GM19467 (cell line): ENCODE measurements around the gene THSD4.
"Not testable (repeated sequence)": the region's sequence is repeated elsewhere in the genome, so short reads cannot be mapped to it uniquely, and the experiment has no call there.

Source experiments
- ATAC-seq: cut with Tn5 transposase; IDR thresholded peaks from one replicate; pipeline ENCODE4 v1.9.1; 2021; ENCODE audit warnings: mild to moderate bottlenecking, moderate library complexity; ENCODE audit not compliant: unreplicated experiment

The THSD4 gene

DNA sequence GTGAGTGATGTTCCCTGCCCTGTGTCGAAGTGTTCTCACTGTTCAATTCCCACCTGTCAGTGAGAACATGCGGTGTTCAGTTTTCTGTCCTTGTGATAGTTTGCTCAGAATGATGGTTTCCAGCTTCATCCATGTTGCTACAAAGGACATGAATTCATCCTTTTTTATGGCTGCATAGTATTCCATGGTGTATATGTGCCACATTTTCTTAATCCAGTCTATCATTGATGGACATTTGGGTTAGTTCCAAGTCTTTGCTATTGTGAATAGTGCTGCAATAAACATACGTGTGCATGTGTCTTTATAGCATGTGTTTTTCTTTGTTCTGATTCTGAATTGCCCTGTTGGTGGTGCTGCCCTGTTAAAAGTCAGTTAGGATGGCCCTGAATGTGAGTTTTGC is 204.2 kb downstream of the THSD4 start:
- not testable (repeated sequence) for ATAC-seq

DNA sequence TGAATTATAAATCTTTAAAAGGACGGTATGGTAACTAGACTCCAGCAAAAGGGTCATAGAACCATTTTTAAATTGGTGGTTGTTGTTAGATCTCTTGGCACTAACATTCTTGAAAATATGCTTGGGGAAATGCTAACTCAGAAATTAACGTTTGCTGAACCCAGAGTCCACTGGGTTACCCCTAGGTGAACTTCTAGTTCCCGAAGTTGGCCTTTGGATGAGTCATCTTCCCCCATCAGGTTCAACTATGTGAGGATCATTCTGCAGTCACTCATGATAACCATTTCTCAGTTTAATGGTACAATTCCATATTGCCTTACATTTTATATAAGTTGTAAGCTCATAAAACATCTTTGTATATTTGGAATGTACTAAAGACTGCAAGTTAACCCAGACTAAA is 204.7 kb downstream of the THSD4 start:
- ATAC-seq: no peak

DNA sequence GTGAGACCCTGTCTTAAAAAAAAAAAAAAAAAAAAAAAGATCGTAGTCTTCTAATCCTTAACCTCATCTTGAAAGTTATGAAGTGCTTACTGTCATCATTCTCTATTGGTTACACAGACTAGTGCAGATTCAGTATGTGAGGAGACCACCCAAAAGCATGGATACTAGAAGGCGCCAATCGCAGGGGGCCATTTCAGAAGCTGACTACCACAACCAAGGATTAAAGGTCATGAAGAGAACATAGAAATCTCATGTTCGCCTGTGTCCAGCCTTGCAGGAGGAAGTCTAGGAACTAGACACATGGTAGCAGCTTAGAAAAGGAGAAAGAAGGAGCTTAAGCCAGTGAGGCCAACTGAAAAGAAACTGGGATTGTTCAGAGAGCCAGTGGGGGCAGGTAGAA is 207.8 kb downstream of the THSD4 start:
- ATAC-seq: no peak

DNA sequence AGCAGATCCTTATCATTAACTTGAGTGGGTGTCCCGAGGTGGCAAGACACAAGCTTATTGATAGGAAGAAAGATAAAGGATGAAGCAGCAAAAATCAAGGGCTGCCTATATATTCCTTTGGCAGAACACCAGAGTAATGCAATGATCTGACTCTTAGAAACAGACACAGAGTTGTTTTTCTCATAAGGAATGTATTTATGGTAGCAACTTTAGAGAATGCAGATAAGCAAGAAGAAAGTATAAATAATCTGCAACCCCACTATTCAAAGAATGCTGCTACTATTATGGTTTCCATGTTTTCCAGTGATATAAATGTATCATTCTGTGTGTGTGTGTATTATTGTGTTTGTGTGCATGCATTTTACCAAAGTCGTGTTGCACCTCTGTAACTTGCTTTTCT is 208.3 kb downstream of the THSD4 start:
- ATAC-seq: no peak

DNA sequence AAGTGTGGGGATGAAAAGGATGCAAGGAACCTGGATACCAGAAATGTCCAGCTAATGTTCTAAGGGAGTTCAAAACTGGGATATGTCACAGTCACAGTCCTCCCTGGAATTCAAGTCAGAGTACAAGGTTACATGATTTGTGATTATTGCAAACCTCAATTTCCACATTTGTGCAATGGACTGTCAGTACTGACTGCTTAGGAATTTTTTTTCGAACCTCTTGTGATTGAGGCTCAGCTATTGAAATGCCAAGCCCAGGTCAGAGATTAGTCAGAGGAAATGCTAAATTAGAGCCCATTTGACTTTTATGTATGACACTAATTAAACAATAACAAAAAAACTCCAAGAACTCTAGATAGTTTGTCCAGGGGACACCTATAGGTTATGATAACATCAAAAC is 210.2 kb downstream of the THSD4 start:
- no peak for ATAC-seq

DNA sequence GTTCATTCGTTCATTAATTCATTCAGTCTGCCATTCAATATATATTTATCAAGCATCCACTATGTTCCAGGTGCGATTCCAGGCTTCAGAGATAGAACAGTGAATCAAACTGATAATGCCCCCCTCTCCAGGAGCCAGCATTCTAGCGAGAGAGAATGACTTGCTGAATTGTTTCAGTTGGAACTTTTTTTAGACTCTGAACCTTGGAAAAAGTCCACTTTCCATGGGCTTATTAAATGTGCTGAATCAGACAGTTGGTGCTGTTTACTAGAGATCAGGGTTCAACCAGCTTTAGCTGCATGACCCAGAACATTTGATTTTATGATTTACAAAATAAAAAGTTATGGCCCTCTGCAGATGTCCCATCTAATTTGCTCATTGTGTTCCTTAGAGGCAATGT is 213.2 kb downstream of the THSD4 start:
- ATAC-seq: no peak

DNA sequence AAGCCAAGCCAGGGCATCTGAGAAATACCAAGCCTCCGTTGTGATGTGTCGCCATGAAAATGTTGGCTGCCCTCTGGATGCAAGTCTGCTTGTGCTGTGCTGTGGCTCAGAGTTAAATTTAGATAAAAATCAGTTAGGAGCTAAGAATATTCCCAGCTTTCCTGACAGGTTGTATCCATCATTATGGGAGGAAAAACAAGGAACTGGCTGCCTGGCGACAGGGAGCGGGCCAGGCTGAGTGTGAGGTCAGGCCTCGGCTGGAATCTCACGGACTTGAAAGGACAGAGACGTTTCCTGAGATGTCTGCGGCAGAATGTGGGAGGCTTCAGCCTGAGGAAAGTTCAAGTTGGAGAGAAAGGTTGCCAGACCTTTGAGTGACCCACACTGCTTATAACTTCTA is 213.8 kb downstream of the THSD4 start:
- ATAC-seq: no peak

DNA sequence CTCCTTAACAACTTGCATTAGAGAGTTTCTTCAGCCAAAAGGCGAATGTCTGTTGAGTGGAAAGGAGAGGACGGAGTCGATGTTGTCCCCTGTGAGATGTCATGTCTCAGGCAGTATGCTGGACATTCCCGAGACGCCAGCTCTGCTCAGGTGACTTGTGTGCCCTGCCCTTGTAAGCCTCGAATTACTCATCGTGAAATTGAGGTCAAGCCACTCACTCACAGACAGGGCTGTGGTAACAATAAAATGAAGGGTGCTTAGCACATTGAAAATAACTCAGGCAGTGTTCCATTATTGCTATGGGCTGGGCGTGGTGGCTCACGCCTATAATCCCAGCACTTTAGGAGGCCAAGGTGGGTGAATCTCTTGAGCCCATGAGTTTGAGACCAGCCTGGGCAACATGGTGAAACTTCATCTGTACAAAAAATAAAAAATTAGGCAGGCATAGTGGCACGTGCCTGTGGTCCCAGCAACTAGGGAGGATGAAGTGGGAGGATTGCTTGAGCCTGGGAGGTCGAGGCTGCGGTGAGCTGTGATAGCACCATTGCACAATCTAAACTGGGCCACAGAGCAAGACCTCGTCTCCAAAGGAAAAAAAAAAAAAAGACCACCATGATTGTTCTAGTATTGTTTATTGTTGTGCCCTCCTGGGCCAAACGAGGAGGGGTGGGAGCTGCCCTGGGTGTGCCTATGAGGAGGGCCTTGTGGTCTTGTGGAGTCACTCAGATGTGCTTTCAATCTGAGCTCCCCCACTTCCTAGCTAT is 214.4 kb downstream of the THSD4 start:
- no peak for ATAC-seq

DNA sequence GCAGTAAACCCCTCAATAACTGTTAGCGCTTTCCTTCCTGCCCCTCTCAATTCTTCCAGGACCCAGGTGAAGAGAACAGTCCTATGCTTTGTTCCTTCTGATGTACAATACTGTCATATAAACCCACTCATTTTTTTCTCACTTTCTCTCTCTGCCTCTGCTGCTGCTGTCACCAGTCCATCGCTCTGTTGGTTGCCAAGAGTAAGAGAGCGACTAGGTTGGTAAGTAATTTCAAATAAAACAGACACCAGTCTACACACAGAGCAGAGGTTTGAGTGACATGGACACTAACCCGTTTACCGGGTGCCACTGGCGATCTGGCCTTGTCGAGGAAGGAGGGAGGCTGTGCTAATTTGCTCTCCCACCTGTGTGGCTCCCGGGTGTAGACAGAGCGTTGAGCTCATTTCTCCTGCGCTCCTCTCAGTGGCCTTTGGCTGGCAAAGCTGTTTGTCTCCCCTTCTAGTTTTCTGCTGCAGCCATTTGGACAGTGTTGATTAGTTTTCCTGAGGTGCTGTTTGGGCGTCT is 215.4 kb downstream of the THSD4 start:
- ATAC-seq: no peak

DNA sequence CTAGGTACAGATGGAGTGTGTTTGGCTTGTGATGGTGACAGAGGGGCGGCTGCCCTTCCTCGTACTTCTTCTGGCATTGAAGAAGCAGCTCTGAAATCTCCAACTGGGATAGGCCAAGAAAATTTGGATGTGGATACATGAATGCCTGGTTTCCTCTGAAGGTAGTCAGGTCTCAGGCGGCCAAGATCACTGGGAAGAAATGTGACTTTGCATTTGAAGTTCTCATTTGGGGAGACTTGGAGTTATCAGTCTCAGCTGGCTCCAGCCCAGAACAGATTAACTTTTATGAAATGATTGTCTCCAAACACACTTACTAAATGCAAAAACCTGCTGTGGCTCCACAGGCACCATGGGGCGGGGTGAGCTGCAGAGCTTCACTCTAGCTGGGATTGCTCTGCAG is 215.9 kb downstream of the THSD4 start:
- ATAC-seq: no peak

DNA sequence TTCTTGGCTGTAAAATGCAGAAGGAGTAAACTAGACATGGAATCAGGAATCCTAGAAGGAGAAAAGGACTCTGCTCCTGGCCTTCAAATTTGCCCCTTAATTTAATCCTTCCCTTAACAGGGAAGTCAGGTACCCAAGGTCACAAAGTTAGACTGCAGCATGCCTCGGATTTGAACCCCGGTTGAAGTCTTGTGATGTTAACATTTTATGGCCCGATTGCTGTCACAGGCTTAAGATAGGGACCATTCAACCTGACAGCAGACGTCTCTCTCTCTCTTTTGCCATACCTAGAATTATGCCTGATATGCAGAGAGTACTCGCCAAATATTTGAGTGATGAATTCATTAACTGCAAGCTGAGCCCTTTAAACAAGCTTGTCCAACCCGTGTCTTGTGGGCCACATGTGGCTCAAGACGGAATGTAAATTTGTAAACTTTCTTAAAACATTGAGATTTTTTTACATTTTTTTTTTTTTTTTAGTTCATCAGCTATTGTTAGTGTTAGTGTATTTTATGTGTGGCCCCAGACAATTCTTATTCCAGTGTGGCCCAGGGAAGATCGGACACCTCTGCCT is 217.2 kb downstream of the THSD4 start:
- no peak for ATAC-seq

DNA sequence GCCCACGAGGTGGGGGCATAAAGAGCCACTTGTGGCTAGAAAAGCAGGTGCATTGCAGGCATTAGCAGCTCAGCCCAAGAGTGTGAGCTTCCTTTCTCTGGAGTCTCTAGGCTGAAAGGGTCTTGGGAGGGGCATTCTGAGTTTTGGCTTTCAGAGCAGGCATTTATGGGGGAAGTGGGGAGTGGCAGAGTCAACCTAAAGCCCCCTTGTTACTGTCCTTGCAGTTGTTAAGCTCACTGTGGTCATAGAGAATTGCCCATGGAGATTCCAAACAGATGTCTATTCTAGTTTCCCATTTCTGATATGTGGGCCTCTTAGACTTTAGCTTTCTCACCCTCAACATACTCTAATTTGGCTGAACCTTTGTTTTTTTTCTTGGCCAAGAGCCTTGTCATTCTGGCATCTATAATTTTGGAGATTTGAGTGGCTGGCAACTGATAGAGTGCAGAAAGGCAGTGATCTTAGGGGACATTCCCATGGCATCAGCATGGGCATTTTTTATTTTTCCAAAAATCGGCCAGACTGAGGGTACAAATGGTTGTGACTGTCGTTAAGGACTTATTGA is 217.9 kb downstream of the THSD4 start:
- no peak for ATAC-seq

DNA sequence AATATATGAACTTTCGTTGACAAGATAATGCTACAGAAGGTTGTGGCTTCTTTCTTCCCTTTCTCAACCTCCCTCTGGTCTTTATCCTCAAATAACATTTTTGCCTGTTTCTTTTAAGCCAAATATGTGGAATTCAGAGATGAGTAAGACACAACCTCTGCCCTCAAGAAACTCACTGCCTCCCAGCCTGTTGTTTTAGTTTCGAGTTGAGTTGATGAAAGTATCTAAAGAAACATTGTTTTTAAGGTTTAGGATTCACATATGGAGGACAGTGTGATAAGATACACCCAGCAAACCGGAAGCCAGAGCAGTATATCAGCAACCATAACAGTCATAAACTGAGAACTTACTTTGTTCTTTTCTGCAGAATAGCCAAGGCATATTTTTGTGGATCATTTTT is 218.6 kb downstream of the THSD4 start:
- no peak for ATAC-seq

DNA sequence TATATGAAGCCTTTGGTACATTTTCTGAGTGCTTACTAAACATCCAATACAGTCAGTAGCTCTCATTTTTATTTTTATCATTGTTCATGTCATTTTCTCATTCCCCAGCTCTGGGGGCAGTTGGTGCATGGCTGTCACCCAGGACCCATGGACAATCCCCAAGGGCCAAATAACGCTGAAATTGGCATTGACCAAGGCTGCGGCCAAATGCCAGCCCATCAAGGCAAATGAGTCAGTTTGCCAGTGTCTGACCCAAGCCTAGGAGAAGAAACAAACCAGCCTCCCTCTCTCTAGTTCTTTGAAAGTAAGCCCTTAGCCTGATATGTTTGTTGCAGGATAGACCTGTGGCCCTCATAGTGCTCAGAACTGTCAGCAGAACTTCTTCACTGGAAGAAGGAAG is 219.2 kb downstream of the THSD4 start:
- ATAC-seq: no peak

DNA sequence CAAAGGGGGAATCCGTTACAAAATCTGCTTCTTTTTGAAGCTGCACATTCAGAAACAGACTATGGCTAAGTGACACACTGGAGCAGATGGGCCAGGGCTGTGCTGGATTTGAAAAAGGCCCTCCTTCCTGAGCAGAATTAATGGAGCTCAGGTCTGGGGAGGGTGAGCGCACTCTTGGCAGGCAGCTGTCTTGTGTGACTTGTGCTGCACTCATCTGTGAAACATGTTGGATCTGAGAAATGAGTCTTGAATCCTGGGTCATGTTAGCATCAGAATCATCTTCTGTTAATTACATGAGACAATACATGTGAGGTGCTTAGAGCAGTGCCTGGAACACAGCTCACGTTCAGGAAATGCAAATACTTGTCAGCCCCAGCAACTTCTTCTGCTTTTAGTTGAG is 219.6 kb downstream of the THSD4 start:
- no peak for ATAC-seq

DNA sequence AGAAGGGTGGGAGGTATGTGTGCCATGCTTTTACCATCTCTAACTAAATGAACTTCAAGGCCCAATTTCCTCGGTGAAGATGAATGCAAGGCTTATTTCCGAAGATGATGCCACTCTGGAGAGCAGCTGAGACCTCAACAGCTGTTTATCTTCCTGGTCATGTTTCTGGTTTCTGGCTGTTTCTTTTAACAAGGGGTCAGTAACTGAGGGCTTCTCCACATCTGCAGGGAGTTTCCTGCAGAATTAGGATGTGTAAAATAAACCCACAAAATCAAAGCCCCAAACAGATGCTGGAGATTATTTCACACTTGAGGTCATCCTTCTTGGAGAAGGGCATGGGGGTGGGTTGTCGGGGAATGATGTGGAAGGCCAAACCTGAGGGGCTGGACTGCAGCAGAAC is 220.3 kb downstream of the THSD4 start:
- ATAC-seq: no peak

DNA sequence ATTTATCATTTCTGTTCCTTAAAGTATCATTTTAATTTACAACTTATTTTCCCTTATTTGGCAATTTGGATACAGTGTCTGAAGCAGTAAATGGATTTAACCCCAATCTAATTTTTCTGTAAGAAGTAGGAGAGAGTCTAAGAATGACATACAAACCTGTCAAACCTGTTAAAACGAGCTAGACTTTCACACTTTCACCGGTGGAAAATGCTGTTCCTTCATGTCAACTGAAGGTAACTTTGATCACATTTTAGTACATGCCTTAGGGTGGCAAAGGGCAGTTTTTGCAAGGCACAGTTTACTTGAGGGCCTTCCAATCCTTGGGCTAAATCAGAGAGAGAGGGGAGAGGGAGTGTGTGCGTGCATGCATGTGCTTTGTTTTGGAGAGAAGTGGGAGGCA is 221.4 kb downstream of the THSD4 start:
- ATAC-seq: no peak

DNA sequence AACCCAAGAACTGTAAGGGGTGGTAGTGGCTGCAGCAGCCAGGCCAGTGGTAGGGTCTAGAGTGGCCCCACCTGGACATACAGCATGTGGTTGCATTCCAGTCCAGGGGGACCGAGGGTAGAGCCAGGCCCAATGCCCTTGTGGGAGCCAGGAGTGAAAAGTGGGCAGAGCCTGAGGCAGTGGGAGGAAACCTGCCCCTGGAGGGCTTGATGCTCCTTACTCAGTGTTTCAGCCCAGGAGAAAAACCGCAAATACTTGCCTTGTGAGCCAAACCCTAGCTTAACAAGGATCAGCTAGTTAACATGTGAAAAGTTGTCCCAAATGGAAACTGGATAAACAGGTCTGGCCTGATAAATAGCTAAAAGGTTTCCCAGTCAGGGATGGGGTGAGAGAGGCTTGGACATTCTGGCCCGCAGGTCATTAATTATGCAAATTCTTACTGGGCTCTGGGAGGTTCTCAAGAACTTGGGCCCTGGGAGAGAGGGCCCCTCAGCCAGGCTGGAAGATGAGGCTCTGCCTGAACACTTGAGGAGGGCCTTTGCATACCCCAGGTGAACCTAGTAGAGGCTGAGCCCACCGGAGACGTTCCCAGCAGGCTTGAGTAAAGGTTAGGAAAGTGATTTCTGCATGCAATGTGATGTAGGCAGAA is 222.1 kb downstream of the THSD4 start:
- no peak for ATAC-seq

DNA sequence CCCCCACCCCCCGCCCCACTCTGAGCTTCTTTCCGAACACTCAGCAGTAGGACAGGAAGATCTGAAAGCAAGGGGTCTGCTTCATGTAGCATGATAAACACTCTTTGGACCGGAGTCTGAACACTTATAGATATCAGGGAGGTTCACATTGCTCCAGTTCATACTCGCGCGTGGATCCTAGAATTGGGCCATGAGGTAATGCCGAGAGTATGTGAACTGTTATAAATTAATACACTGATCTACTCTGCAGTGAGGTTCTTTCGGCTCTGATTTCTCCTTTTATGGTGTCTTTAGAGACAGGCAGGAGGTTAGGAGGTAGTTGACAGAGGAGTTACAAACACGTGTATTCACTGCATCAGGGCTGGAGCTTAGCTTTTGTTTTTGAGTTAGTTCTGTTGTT is 223.0 kb downstream of the THSD4 start:
- no peak for ATAC-seq

DNA sequence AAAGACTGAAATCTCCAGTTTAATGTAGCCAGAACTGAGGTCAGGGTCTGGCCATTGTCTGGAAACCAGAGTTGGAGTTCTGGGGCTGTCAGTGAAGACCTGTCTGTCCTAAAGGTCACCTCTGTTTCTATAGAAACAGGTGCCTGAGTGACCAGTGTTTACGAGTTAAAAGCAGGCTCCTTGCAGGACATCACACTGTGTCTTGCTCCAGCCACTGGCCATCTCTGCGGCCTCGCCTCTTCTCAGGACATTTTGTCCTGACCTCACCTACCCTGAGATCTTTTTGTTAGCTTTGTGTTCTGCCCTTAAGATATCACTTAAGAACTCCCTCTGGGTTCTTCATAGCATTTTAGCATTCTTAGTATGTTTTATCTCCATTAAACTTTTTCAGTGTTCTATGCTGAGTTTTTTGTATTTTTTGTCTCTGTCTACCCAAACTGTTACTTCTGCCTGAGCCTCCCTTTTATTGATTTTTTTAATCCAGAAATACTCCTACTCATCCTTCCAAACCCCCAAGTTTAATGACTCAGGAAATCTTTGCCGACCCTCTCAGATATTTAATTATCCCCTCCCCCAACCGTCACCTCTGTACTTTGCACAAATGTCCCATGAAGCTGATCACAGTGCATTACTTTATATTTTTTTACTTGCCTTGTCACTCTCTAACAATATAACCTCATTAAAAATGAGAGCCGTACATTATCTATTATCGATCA is 223.7 kb downstream of the THSD4 start:
- no peak for ATAC-seq

DNA sequence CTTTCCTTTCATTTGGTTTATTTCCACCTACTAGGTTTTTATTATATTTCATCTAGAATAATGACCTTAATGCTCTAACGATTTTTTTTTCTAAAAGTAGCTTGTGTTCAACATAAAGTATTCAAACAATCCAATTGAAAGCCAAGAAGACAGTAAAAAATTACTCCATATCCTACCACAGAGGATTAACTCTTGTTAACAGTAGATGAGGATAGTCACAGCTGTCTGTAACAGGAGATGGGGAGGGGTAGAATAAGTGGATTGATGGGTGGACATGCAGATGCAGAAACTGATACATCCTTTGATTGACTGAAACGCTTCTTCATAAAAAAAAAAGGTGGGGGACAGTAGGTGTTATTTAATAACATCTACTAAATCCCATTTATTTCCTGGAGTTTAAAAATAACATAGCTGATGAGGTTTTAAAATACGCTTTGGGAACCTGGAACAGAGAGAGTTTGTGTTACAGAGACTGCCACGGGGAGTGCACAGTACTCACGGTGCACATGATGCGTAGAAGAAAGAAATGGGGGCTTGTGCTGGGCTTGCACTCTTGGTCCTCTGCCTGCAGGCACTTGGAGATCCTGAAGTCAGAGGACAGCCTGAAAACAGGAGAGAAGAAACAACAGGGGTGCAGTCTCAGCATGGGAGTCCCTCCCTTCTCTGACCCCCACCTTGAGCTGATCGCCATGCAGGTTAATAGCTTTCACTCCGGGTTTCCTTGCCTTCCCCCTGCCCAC is 226.7 kb downstream of the THSD4 start:
- no peak for ATAC-seq
